Measurements from ENCODE around the gene PDGFRB.

PDGFRB gene

DNA sequence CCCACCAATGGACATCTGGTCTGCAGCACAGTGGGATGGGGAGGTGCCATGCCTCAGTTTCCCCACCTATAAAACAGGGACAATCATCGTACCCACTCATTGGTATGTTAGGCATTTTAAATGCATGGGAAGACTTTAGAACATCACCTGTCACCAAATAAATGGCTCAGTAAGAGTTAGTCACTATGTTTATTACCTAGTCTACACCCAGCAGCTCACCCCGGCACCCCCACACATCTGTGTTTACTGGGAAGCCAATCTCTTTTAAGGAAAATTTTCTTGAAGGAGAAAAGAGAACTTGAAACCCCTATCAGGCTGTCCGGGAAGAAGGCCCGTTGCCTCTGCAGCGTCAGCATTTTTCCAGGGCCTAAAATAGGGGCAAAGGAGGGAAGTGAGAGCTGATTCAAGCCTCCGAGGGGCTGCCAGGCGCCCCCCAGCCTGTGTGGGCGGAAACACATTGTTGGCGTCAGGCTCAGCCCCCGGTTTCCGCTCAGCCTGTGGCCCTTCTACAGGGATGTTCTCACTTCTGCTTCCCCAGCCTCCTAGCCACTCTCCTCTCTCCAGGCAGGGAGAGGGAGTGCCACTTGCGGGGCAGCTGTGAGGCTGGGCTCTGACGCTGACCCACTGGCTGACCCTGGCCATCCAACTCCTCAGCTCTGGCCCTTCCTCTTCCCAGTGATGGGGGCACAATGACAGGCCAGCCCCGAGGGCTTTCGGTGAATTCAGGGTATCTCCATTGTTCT, 73.9 kb downstream of the PDGFRB start:
- no peak for FAIRE-seq

DNA sequence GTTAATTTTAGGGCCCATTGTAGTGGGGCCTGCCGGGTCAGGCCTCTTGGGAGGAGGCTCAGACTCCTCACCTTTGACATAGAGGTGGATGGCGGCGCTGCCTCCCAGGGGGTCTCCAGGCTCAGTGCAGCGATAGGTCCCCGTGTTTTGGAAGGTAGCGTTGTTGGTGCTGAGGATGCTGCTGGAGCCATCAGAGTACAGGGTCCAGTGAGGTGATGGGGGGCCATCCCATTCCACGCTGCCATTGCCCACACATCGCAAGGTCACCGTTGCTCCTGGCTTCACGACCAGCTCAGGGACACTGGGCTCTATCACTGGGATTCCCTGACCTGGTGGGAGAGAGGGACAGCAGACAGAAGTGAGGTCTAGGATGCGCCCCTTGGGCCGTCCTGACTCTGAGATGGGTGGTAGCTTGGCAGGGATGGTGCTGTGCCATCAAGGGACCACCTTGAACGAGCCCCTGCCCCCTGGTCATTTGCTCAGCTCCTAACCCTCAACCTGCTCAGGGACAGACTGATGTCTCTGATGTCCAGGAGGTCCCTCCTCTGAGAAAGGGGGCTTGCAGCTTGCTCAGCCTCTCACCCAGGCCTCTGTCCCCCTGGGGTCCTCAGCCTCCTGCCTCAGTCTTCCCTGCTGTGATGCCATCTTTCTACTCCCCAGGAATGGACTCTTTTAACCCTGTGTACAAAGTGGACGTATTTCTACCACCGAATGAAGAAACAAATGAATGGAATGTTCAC, 74.8 kb downstream of the PDGFRB start:
- FAIRE-seq, result no peak

DNA sequence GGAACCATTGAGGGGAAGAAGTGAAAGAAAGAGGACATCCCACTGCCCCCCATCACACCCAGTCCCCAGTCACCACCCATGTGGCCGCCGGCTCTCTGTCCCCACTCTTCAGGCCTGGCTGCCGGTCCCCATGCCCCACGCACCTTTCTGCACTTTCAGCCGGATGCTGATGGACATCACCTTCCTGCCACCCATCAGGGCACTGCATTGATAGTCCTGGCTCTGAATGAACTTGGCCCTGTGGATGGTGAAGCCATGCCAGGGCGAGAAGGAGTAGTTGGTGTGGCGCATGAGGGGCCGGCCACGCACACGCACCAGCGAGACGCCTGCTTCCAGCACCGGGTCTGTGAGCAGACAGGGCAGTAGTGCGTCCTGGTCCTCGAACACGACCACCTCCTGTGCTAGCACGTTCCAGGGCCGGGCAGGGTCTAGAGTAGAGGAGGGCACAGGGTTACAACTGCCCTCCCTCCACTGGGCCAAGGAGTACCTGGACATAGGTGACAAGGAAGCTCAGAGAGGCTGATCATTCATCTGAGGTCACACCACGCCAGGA, 75.7 kb downstream of the PDGFRB start:
- no peak for FAIRE-seq

DNA sequence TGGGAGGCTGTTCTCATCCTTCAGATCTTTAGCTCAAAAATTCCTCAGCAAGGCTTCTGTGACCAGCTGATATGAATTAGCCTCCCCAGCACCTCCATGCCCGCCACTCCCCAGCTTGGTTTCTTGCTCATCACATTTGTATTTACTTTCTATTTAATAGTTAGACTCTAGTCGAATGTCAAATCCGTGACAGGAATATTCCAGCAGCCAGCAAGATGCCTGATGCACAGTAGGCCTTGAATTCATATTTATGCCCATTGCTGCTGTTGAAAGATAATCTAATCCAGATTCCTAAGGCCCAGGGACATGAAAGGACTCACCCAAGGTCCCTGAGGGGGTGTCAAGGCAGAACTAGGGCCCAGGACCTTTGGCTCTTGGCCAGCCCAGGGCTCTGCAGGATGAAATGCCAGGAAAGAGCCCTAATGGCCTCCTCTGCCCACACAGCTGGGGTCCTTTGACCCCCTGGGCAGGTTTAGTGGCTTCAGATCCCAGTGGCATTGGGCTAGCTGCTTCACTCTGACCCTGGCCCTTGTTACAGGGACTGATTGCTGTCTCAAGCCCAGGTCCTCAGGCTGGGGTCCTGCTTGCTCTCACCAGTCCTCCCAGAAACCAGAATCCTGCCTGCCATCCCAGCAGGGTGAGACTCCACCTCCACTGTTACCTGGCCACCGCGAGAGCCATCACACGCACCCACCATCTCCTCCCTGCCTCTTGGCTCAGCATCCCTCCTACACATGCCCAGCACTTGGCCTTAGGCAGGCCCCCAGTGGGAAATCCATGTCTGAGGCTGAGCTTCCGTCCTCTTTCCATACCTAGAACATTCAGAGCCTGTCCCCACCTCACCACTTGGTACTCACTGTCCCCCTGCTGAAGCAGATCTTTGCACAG, 76.6 kb downstream of the PDGFRB start:
- no peak for FAIRE-seq

DNA sequence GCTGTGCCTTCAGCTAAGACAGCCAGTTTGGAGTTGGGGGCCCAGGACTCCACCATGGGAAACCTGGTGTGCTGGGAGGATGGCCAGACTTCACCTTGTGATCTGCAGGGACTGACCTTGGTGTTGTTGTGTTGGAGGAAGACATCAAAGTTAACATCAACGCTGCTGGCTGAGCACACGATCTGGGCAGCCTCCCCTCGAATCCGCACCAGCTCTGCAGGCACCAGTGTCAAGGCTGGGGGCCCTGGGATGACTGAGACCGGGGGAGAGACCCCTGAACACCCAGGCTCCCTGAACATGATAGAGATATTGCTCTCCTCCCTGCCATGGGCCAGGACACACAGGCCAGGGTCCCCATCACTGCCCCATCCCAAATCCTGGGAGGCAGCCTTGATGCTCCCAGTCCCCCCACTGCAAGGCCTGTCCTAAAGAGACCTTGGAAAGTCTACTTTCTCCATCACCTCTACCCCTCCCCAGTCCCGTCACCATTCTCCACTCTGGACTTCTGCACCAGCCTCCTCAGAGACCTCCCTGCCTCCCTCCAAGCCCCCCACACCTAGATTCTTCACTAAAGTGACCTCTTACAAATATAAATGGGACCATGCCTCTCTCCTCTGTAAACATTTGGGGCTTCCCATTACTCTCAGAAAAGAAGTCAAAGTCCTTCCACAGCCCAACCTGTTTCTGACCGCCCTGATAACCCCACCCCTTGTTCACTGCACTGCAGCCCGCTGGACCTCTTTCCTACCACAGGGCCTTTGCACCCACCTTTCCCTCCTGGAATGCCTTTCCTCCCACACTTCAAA, 77.4 kb downstream of the PDGFRB start:
- no peak for FAIRE-seq

DNA sequence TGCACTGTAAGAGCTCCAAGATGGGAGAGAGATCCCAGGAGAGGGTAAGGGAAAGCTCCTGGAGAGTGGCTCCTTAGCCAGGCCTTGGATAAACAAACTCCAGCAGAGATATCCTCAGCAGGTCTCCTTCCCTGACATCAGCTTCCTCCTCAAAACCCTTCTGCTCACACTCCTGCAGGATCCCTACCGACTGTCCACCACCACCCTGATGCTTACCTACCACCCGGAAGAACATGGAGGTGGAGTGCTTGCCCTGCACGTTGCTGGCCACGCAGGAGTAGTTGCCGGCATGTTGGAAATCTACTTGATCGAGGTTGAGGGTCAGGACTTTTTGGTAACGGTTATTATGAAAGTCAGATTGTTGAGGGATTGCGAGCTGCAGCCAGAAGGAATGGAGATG, 78.6 kb downstream of the PDGFRB start:
- no peak for FAIRE-seq

DNA sequence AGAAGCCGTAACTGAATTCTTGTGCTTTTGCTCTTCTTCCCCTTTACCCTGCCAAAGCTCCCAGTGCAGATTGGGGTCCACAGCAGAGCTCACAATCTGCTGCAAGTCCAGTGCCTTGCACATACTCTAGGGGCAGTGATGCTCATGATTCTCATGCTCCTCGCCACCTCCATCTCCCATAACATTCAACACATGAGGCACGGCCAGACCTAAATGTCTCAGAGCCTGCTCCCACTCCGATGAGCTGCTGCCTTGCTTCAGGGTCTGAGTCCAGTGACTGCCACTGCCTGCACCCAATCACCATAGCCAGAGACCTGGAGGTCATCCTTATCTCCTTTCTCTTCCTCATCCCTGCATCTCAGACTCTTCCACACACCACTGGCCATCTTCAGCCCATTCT, 79.8 kb downstream of the PDGFRB start:
- no peak for FAIRE-seq

DNA sequence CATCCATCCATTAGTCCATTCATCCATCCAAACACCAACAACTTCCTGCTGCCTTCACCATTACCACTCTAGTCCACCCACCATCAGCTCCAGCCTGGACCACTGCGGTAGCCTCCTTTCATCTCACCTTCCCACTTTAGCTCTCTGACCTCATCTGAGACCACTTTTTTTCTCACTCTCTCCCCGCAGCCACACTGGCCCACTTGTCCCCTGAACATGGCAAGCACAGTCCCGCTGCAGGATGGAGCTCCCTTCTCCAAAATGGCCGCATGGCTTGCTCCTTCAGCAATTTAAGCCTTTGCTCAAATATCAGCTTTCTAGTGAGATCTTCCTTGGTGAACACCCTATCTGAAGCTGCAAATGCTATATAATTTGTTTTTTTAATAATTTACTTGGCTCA, 80.4 kb downstream of the PDGFRB start:
- no peak for FAIRE-seq

DNA sequence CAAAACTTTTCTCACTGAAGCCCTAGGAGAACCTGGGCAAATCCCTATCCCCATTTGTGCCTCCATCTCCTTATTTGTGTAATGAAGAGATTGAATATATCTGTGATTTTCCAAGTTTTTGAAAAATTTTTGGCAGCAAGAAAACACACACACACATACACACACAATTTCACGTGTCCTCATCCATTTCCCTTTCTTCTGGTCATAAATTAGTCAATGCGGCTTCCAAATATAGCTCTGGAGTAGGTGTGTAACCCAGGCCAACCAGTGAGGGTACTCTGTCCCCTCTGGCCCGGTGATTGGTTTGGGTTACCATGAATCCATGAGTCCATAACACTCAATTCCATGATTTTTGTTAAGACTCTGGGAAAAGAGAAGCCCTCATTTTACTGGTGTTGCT, 82.0 kb downstream of the PDGFRB start:
- FAIRE-seq, result no peak

DNA sequence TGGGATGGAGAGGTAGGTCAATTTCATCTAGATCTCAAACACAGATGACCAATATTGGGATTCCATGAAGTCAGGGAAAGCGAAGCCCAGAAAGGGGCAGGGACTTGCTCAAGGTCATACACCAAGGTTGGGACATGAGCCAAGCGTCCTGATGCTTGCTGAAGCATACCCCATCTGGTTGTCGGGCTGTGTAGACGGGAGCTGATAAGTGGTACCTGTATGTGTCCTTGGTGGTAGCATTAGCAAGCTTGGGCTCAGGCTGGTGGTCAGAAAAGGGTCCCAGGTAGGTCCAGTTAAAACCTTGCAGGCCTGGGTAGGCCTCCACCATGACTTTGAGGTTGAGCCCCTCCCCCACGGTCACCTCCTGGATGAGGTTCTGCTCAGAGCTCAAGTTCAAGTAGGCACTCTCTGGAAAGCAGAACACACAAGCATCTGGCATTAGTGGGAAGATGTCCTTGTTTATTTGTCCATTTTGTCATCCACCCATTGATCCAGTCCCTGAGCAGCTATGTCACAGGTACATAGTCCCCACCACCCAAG, 82.5 kb downstream of the PDGFRB start:
- FAIRE-seq, result no peak

DNA sequence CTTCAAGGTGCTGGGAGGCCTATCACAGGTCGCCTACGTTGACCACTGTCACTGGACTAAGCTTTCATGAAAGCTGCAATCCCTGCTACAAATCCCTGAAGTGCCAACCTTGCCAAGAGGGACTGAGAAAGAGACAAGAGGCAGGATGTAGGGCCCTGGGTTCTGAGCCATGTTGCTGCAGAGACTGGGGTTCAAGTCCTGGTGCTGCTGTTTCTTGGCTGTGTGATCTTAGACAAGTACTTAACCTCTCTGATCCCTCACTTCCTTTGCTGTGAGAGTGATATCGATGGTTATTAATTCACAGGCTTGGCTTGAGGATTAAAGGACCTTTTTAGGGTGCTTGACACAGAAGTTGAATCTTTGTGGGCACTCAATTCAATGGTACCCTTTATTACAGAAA, 84.8 kb downstream of the PDGFRB start:
- no peak for FAIRE-seq

DNA sequence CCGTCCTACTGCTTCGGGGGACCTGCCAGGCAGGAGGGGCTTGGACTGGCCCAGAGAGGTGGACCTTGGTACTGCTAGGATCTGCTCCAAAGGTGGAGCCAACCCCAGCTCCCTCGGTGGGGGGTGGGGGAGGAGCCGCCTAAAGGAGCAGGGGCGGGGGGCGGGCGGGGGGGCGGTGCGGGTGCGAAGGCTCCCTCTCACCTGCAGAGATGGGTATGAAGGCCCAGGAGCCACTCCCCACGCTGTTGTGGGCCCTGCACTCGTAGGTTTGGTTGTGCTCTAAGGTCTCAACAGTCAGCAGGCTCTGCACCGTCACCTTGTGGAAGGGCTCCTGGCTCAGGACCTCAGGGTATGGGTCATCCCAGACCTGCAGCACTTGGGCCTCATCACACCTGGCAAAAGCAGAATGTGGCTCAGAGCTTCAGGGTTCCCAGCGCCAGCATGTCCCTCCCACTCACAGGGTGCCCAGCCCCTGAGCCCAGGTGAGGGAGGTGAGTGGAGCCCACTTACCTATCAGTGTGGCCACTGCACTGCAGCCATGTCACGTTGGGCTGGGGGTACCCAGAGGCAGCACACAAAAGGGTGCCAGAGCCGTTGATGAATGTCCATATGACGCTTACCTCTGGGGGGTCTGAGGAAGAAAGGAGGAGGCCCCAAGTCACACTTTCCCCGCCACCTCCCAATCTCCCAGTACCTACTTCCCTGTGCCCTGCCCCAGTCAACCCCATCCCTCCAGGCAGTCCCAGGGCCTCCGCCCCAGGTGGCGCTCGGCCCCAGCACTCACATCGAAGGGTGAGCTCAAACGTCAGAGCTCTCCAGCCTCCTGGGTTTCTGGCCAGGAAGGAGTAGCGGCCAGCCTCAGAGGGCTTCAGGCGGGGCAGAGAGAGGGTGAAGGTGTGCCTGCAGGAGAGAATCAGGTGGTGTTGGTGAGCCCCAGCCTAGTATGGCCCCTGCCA, 85.7 kb downstream of the PDGFRB start:
- no peak for FAIRE-seq

DNA sequence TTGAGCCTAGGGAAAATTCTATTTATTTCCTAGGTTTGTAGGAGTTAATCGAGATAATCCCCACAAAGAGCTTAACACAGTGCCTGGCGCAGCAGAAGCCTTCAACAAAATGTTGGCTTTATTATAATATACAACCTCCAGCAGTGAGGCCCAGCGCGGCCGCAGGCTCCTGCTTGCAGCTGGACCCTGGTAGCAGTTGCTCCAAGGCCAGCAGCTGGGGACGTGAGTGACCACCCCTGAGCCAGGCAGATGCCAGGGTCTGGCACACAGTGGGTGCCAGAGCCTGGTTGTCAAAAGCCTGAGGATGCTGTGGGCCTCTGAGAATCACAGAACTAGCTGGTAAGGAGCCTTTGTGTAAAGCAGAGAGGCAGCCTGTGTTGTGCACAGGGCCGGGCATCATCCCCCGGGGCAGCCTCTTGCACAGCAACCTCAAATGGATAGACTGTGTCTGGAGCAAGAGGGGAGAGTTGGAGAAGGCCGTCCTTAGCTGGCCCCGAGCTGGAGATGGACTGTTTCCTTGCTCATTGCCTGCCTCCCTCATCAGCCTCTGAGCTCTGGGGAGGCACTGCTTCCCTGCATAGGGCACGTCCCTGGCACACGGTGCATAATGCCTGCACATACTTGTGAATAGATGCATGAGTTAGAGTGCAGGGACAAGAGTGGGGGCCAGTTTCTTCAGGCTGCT, 86.5 kb downstream of the PDGFRB start:
- FAIRE-seq, result no peak

DNA sequence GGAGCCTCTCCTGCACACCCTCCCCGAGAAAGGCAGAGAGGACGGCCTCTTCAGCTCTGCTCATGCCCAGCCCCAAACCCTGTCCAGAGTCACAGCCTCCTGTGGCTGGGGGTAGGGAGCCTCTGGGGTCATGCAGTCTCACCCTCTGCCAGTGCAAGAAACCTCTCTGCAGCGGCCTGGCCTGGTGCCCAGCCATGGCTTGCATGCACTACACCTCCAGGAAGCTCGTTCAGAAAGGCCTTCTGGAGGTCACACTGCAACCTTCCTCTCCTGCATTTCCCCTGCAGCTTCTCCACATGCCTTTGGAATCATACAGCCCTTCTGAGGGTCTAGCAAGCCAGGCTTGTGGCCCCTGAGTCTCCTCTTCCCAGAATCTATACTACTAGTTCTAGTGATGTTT, 87.2 kb downstream of the PDGFRB start:
- FAIRE-seq, result no peak

DNA sequence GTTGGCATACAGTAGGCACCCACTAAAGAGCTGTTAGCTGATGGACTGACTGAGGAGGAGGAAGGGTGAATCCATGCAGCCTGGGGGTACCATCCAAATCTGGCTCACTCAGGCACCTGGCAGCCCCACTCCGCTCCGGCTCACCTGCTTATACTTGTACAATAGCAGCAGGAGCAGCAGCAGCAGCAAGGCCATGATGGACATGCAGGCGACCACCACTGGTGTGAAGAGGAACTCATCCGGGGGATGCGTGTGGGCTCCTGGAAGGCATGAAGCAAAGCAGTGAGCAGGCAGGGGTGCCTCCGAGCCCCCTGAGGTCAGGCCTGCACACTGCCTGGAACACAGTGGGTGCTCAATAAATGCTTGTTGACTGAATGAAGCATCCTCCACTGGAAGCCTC, 87.6 kb downstream of the PDGFRB start:
- no peak for FAIRE-seq

DNA sequence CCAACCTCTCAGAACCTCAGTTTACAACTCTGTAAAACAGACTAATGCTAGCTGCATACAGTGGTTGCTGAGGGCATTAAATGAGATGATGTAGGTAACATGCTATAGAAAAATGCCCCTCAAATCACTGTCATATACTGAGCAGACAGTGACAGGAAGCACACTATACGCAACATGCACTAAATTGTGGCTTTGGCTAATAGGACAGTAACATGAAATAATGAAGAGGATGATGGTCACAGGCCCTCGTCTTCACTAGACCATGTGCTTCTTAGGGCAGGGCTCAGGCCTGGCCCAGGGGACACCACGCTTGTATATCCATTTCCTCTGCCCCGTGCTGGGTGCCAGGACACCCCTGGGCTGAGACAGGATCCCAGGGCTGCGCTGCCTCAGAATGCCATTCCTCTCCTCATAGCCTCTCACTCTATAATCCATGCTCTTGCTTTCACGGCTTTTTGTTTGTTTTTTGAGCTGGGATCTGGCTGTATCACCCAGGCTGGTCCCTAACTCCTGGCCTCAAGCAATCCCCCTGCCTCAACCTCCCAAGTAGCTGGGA, 88.2 kb downstream of the PDGFRB start:
- no peak for FAIRE-seq

DNA sequence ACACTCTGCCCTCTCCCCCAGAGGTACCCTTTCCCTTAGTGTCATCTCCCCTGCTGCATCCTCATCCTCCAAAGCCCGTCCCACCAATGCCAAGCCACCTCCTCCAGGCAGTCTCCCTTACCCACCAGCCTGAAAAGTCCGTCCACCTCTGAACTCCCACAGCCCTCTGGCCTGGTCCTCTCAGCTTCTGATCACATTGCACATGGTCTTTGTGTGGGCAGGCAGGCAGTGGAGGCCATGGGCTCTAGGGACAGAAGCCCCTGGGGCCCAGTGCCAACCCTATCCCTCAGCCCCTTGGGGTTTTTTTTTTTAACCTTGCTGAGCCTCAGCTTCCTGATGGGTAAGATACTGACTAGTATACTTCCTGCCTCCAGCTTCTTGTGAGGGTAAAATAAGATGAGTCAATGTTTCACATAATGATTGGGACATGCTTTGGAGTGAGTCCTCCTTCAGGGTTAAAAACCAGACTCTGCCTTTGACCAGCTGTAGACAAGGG, 88.7 kb downstream of the PDGFRB start:
- FAIRE-seq, result no peak

DNA sequence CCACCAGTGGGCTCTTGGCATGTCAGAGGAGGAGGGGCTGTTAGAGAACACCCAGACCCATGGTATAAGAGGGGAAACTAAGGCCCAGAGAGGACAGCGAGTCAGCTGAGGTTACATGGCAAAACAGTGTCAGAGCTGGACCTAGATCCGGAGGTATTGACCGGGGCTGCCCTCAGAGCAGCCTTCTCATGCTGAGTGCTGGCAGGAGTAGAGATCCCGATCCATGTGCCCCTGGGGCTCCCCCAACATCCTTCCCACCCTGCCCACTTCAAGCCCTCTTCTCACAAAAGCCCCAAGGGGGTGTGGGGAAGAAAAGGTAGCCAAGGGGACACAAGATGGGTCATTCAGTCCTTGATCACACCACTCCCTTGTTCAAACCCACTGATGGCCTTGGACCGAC, 89.2 kb downstream of the PDGFRB start:
- FAIRE-seq, result no peak

DNA sequence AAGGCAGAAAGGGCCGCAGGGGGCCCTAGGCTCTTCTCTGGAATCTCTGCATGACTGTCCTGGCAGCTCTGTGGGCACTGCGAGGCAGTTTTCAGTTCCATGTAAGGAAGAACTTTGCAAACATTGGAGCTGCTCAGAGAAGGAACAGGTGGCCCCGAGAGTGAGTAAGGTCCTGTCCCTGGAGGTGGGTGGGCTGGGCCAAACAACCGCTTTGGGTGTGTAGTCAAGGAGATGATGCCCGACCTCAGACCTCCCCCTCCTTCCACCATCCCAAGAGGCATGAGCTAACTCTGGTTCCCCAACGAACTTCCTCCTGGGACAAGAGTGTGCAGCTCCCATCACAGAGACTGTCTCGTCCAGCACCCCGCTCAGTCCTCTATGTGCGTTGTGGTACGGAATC, 89.8 kb downstream of the PDGFRB start:
- FAIRE-seq, result no peak

DNA sequence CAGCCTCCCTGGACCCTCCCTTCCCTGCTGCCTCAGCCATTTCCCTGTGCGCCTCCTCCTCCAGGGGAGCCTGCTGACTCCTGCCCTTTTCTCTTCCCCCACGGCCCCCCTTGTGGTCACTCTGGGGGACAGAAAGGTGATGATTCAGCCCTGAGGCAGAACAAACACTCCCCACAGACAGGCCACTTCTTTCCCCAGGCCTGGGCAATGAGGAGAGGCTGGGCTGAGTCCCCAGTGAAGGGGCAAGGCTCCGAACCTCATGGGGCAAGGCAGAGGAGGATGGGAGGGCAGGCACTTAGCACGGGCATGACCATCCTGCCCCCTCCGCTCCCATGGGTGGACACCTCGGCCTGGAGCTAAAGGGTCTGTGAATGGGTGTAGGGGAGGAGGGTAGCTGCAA, 90.3 kb downstream of the PDGFRB start:
- FAIRE-seq, result no peak
